NCI-H748 treated with DMSO at 0.1 percent for 48 hours (cell line): ENCODE measurements around the gene HSF4.

ENCODE experiments used
- DNase-seq: peaks from one replicate; lab custom pipeline; 2025; lab: John Stamatoyannopoulos, UW

Gene HSF4

GRCh38 chr16:67184995-67185650 is 20.6 kb downstream of the HSF4 start:
- DNase-seq = peak; percentile 15

DNA sequence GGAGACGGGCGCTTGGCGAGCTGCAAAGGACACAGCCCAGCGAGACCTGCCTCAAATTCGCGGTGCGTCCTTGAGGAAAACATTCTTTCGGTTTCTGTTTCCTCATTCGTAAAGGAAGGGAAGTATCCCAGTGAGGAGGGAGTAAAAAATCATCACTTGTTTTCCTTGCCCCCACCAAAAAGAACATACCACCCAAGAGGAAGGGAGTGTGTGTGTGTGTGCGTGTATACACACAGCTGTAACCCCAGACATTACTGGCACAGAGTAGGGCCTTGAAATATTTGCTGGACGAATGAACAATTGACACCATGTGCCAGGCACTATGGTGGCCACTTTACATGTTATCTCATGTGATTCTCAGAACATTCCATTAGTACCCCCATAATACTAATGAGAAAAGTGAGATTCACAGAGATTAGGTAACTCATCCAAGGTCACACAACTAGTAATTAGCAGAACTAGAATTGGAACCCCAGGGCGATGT is 21.1 kb downstream of the HSF4 start:
- no peak for DNase-seq

- DNase-seq = no peak
Observed at GRCh38 chr16:67186550-67186950, 22.0 kb downstream of the HSF4 start.

DNA sequence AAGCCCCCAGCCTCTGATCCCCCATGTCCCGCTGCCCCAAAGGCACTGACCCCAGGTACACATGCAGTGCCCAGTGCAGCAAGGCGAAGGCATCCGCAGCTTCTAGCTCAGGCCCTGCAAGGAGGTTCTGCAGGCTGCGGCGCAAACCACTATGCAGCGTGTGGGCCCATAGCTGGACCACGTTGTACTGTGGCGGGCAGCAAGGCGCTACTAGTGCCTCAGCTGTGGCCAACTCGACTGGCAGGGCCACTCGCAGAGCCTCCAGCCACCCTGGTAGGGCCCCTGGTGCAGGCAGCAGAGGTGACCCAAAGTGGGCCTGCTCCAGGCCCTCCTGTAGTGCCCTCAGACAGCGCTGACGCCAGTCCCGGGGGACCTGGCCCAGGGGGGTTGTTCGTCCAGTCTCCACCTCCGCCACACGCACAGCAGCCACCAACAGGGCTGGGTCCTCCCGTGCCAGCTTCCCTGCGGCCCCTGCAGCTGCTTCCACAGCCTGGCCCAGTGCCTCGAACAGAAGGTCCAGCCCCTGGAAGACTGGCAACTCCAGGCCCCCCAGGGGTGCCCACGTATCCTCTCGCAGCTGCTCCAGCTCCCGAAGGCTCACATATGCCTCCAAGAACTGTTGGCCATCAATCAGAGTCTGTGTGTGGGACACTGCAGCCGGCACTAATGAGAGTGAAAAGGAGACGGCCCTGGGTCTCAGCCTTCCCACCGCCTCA is 22.8 kb downstream of the HSF4 start:
- no peak for DNase-seq

DNA sequence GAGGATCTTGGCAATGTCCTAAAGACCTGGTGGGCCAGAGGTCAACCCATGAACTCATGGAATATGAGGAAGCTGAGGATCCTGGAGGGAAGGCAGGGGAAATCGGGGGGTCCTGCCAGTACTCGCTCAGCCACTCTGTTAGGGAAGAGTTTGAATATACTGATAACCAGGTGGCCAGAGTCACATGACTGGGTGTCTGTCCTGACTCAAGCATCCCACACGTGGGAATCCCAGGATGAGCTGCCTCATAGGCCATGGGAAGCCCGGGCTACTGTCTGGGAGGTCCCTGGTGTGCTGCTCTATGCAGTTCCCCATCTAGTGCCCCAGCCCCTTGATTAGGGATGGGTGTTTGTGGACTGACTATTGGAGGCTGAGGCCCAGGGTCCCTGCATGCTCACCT is 23.8 kb downstream of the HSF4 start:
- DNase-seq = no peak

DNA sequence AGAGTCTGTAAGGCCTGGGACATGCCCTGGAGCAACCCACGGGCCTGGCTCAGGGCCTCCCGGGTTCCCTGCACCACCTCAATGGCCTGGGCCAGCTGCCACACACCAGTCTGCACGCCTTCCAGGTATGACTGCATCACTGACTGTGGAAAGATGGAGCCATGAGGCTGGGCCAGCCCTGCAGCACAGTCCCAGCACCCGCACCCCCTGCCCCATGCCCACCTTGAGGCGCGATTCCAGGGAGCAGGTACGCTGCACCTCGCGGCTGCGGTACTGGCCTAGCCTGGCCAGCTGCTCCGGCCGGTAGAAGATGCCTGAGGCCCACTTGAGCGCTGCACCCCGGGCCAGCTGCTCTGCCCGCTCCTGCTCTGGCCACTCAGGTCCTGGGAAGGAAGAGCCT is 24.3 kb downstream of the HSF4 start:
- no peak for DNase-seq

DNA sequence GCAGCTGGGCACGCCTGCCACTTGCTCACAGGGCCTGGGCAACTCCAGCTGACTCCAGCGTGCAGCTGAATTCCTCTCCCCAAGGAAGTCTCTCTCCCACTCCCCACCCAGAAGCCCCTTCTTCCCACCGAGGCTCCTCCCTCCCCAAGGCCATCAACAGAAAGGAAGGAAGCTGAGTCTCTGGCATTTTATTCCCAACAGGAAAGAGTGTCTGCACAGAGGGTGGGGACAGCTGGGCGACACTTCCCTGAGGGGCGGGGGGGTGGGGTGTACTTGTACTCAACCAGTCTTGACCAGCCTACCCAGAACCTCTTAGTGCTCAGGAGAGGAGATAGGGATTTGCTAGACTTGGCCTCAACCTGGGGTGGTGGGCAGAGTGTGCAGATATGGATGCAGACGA is 25.5 kb downstream of the HSF4 start, which contains the start of gene EXOC3L1:
Gene EXOC3L1 (minus strand): TSS at position 96 of the 400 bp plus-strand sequence. CDS start 460 bp downstream, outside the sequence.
- DNase-seq = no peak

GRCh38 chr16:67190448-67191399 is 26.2 kb downstream of the HSF4 start:
- no peak for DNase-seq

DNA sequence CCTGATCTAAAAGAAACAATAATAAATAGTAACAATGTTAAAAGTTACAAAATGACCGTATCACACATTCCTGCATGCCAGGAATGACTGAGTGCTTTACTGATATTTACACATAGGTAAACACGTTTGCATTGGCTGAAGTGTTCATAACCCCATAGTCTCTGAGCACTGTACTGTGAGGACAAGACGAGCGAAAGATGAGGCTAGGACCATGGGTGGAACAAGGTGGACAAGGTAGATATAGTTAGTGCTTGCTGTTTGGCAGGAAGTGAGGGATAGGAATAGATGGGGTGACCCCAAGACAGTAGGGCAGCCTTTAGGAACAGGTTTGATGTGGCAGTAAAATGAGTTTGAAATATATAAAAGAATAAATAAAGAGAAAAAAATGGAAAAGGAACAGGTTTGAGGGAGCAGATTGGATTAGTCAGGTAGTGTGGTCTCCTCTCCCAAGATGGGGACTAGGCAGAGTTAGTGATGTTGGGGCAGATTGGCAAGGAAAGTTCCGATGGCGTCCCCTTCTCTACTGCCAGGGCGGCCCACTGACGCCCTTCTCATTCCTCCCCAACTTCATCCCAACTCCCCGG is 27.0 kb downstream of the HSF4 start:
- DNase-seq = no peak

DNA sequence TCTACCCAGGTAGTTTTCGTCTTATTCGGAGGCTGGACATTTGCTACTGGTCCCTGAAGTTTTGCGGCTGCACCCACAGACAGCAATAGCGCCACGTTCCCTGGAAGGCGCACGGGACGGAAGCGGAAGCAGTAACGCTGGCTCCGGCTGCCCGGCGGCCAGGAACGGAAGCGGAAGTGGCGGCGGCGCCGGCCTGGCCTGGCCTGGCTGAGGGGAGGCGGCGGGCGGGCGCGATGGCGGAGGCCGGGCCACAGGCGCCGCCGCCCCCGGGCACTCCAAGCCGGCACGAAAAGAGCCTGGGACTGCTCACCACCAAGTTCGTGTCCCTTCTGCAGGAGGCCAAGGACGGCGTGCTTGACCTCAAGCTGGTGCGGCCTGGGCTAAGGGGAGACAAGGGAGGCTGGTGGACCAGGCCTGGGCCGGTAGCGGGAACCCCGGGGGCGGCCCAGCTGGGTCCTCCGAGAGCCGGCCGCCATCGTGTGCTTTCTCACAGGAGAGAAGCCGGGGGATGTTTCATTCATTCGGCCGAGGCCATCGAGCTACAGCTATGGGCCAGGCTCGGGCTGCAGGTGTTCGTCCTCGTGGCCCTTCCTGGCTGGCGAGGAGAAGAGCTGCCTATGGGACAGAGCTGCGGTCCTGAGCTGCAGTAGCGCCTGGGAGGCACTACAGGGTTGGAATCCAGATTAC is 27.6 kb downstream of the HSF4 start, which contains the start of gene E2F4:
Gene E2F4 (plus strand): TSS at position 161 of the 687 bp plus-strand sequence. CDS start 73 bp downstream, at position 234.
- peak; percentile 38 for DNase-seq

GRCh38 chr16:67192781-67193361 is 28.3 kb downstream of the HSF4 start:
- no peak for DNase-seq

GRCh38 chr16:67193536-67193935 is 29.0 kb downstream of the HSF4 start:
- no peak for DNase-seq

- no peak for DNase-seq
Observed at GRCh38 chr16:67194260-67194659, 29.7 kb downstream of the HSF4 start.

DNA sequence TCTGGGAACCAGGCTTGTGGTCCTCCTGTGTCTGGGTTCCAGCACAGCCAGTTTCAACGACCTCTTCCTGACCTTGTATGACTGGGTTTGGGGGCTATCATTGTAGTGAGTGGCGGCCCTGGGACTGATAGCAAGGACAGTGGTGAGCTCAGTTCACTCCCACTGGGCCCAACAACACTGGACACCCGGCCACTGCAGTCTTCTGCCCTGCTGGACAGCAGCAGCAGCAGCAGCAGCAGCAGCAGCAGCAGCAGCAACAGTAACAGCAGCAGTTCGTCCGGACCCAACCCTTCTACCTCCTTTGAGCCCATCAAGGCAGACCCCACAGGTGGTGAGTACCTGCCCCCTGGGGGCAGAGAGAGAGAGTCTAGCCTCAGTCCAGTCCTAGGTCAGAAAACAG is 31.1 kb downstream of the HSF4 start:
- no peak for DNase-seq

DNA sequence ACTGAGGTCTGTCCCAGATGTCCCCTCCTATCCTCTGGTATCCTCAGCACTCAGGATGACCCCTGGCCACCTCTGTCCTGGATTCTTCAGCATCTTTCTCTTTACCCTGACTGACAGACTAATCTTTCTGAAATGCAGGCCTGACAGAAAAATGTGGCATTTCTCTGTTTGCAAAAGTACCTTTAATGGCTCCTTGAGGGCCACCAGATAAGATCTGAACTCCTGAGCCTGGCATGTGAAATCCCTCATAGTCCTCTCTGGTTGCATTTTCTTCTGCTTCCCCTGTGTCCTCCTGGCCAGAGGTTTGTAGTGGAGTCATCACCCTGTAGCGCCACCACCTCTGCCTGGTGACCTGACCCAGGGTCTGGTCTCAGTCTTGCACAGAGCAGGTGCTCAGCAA is 32.3 kb downstream of the HSF4 start:
- no peak for DNase-seq

DNA sequence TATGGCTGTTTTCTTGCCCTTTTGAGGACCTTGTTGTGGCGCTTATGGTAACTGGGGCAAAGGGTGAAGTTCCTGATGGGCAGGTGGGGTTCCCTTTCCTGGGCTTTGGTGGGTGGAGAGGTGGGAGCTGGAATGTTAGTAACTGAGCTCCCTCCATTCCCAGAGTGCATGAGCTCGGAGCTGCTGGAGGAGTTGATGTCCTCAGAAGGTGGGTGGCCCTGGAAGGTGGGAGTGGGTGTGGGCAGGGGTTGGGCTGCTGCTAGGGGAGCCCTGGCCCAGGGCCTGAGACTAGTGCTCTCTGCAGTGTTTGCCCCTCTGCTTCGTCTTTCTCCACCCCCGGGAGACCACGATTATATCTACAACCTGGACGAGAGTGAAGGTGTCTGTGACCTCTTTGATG is 33.2 kb downstream of the HSF4 start:
- DNase-seq = no peak

DNA sequence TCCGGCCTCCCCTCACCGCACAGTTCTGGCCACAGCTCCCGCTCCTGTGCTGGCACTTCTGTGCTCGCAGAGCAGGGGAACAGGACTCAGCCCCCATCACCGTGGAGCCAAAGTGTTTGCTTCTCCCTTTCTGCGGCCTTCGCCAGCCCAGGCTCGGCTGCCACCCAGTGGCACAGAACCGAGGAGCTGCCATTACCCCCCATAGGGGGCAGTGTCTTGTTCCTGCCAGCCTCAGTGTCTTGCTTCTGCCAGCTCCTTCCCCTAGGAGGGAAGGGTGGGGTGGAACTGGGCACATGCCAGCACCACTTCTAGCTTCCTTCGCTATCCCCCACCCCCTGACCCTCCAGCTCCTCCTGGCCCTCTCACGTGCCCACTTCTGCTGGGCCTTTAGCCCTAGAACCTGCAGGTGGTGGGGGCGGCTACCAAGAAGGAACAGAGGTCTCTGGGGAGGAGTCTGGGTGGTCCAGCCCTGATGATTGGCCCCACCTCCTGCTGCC is 33.7 kb downstream of the HSF4 start:
- no peak for DNase-seq

DNA sequence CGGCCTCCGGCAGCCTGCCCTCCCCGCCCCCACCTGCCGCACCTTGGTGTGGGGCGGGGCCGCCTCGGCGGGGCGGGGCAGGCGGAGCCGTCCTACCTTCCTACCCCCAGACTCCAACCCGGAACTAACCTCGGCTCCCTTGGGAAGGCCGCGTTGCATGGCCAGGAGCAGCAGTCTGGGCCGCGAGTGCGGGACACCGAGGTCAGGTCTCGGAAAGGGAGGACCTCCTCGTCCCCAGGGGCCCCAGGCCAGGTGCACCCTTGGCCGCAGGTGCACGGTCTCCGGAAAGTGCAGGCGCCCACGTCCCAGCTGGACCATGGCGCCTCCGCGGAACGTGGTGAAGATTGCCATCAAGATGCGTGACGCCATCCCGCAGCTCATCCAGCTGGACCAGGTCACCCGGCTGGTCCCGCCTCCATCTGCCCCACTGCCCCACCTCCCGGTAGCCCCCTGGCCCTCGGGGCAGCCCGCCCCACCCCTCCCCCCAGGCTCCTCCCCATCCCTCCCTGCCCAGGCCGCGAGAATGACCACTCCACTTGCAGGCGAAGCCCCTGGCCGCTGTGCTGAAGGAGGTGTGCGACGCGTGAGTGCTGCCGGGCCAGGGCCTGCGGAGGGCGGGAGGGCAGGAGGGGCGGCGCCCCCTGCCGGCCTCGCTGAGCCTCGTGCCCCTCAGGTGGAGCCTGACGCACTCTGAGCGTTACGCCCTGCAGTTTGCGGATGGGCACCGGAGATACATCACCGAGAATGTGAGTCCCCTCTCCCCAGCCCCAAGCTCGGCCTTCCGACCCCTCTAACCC is 34.7 kb downstream of the HSF4 start, which contains the start of gene ELMO3:
Gene ELMO3 (plus strand): TSS at position 121 of the 797 bp plus-strand sequence. CDS start 196 bp downstream, at position 317.
- DNase-seq = peak; percentile 43

- no peak for DNase-seq
Observed at GRCh38 chr16:67199808-67200198, 35.3 kb downstream of the HSF4 start.

GRCh38 chr16:67200491-67200890 is 35.9 kb downstream of the HSF4 start:
- no peak for DNase-seq
